Breast epithelium (tissue), 4 donors: ENCODE results near the gene ALDH1A3. TPM values are rescaled to one million over a fixed set of nuclear protein-coding genes. Genes with fewer than 3 reads are reported as not detected.

Experiments
- DNase-seq, 2 donors: peaks; one replicate each; pipeline ENCODE4 v3.0.0-alpha.2; 2019; ENCODE audit warnings: low spot score in 2 of 2
- H3K27ac ChIP-seq, 2 donors: fragments of 200-600 bp; sonication (generic) in 1 of 2; one replicate each; pipeline ENCODE4 v1.5.1; 2016 to 2019; ENCODE audit warnings: mild to moderate bottlenecking in 1 of 2
- H3K27me3 ChIP-seq, 2 donors: fragments of 200-600 bp; sonication (generic) in 1 of 2; one replicate each; pipeline versions ENCODE4 v1.5.1 to v1.6.0; 2017 to 2019; ENCODE audit warnings: control low read depth in 1 of 2, mild to moderate bottlenecking in 1 of 2
- H3K36me3 ChIP-seq: fragments of 200-600 bp; one replicate; pipeline ENCODE4 v1.5.1; 2019
- H3K4me1 ChIP-seq, 2 donors: fragments of 200-600 bp; sonication (generic); one replicate each; pipeline ENCODE4 v1.5.1; 2016 to 2019; ENCODE audit warnings: control low read depth in 1 of 2
- H3K4me3 ChIP-seq, 3 donors: fragments of 200-600 bp; sonication (generic); 1 replicate in 2 of 3; 2 replicates in 1 of 3; pipeline ENCODE4 v1.5.1; 2016 to 2019; ENCODE audit warnings: mild to moderate bottlenecking in 3 of 3, moderate library complexity in 2 of 3
- H3K9me3 ChIP-seq, 2 donors: fragments of 200-600 bp; sonication (generic) in 1 of 2; one replicate each; pipeline ENCODE4 v1.5.1; 2016 to 2019; ENCODE audit warnings: control low read depth in 1 of 2
- CTCF ChIP-seq, 3 donors: fragments of 450-650 bp; IDR thresholded peaks; one replicate each; pipeline ENCODE4 v1.5.1; 2016 to 2017; ENCODE audit warnings: antibody characterized with exemption in 3 of 3, mild to moderate bottlenecking in 3 of 3, moderate library complexity in 3 of 3
- POLR2A ChIP-seq: fragments of 450-650 bp; IDR thresholded peaks from one replicate; pipeline ENCODE4 v1.6.1; 2016; ENCODE audit warnings: antibody characterized with exemption, mild to moderate bottlenecking, moderate library complexity
- POLR2AphosphoS5 ChIP-seq, 3 donors: sonication (generic); formaldehyde crosslinking; IDR thresholded peaks; one replicate each; pipeline ENCODE4 v1.6.1; 2017; ENCODE audit warnings: antibody characterized with exemption in 3 of 3
- intact Hi-C: fragments of 100-400 bp; cut with DNase I; formaldehyde crosslinking; loops from one replicate; pipeline ENCODE4 v1.15.1; 2023; ENCODE audit warnings: low total_unique reads
- total RNA-seq, 3 donors: library from RNA; depleted of rRNA; stranded (reverse); fragments of >200 nt; gene quantifications; one replicate each; pipeline ENCODE4 v1.1.0, GENCODE V29; 2016

The ALDH1A3 gene
- total RNA-seq, 3 donors from 2014 or later = 24.2 to 207 (median 44.9) TPM

GRCh38 chr15:100863075-100863795 is 16.4 kb upstream of the ALDH1A3 start:
- no peak for DNase-seq
- Histone ChIP-seq H3K27me3 (no peaks in the 10 kb centered on the region), H3K27ac (peak overlapping the region; percentile 69 to 93), H3K4me3 (no peak overlapping the region), H3K4me1 (peaks cover 0 to 7% of the 10 kb centered on the region in 2 donors), H3K9me3 (no peaks in the 10 kb centered on the region), H3K36me3 (no peaks in the 10 kb centered on the region)
- intact Hi-C loops = loop anchor here (10.0 kb wide), 1 partner anchor 808 kb away; no protein-coding TSS in a partner anchor
- TF ChIP-seq POLR2AphosphoS5 (IDR thresholded peaks at IDR 0.05) (no peak), CTCF (IDR thresholded peaks at IDR 0.05) (no peak), POLR2A (no peak)

- peaks cover 0 to 7% of the 10 kb centered on the region in 2 donors for H3K4me1 ChIP-seq
- peak in 1 of 2 donors; percentile 46 for DNase-seq
- TF ChIP-seq POLR2A = no peak
- TF ChIP-seq CTCF (IDR thresholded peaks at IDR 0.05) = no peak
- TF ChIP-seq POLR2AphosphoS5 (IDR thresholded peaks at IDR 0.05) = no peak
- H3K4me3 ChIP-seq = no peak overlapping the region
- intact Hi-C loops = loop anchor here (10.0 kb wide), 1 partner anchor 809 kb away; no protein-coding TSS in a partner anchor
- no peaks in the 10 kb centered on the region for H3K9me3 ChIP-seq
- peak overlapping the region; percentile 69 to 93 for H3K27ac ChIP-seq
- H3K36me3 ChIP-seq = no peaks in the 10 kb centered on the region
- H3K27me3 ChIP-seq = no peaks in the 10 kb centered on the region
These were observed 15.8 kb upstream of the ALDH1A3 start for GRCh38 chr15:100863796-100864267.

GRCh38 chr15:100866386-100867330 is 13.0 kb upstream of the ALDH1A3 start:
- intact Hi-C loops = loop anchor here (10.0 kb wide), 1 partner anchor 812 kb away; no protein-coding TSS in a partner anchor
- Histone ChIP-seq H3K9me3 (no peaks in the 10 kb centered on the region), H3K27ac (peak overlapping the region; percentile 66 to 79), H3K4me1 (no peaks in the 10 kb centered on the region), H3K27me3 (no peaks in the 10 kb centered on the region), H3K4me3 (no peak overlapping the region), H3K36me3 (no peaks in the 10 kb centered on the region)
- no peak for DNase-seq
- no peak for TF ChIP-seq POLR2A
- no peak for TF ChIP-seq POLR2AphosphoS5 (IDR thresholded peaks at IDR 0.05)
- TF ChIP-seq CTCF (IDR thresholded peaks at IDR 0.05) = no peak

DNA sequence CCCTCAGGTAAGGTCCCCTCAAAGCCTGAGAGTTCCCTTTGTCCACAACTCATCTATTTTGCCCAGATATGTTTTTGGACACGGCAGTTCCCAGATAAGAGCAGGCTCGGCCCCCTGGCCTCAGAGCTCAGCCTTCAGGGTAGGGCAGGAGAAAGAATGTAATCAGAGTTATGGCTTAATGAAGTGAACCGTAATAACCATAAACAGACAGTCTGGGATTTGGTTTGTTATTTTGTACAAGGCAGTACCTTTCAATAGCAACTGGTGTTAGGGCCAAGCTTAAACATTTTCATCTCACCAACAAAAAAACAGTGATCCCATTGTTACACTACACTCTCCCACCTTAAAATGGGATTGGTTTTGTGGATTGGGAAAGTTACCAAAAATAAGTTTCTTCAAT is 12.2 kb upstream of the ALDH1A3 start:
- no peak for DNase-seq
- intact Hi-C loops = loop anchor here (10.0 kb wide), 1 partner anchor 813 kb away; no protein-coding TSS in a partner anchor
- Histone ChIP-seq H3K27me3 (no peaks in the 10 kb centered on the region), H3K4me3 (no peak overlapping the region), H3K4me1 (no peaks in the 10 kb centered on the region), H3K27ac (peak overlapping the region; percentile 66 to 79), H3K36me3 (no peaks in the 10 kb centered on the region), H3K9me3 (no peaks in the 10 kb centered on the region)
- TF ChIP-seq POLR2AphosphoS5 (IDR thresholded peaks at IDR 0.05) (no peak), POLR2A (no peak), CTCF (IDR thresholded peaks at IDR 0.05) (no peak)
